HepG2 (cell line): Measurements from ENCODE around the gene VAV2. TPM values are rescaled to one million over a fixed set of nuclear protein-coding genes. Genes with fewer than 3 reads are reported as not detected.

Source experiments
- CAMTA2 ChIP-seq: sonication (generic); formaldehyde crosslinking; IDR thresholded peaks from 2 replicates; pipeline ENCODE4 v1.4.0; 2020; ENCODE audit warnings: mild to moderate bottlenecking, missing genetic modification reagents, borderline replicate concordance
- FOXP1 ChIP-seq, 2 experiments: fragments of 450-650 bp in 1 of 2; IDR thresholded peaks; 2 replicates each; pipeline ENCODE4 v1.6.1; 2017 to 2018; ENCODE audit warnings: antibody characterized with exemption in 1 of 2
- GABPA ChIP-seq, 2 experiments: IDR thresholded peaks; 2 replicates each; pipeline ENCODE4 v1.6.1; 2011 to 2016; ENCODE audit warnings: low read depth in 2 of 2, low read length in 1 of 2, missing biosample characterization in 1 of 2, missing genetic modification characterization in 1 of 2
- HMGXB4 ChIP-seq, 2 experiments: sonication (generic) in 1 of 2; formaldehyde crosslinking in 1 of 2; IDR thresholded peaks; 2 replicates each; pipeline versions ENCODE4 v1.4.0 to v1.6.1; 2018 to 2020; ENCODE audit warnings: missing genetic modification reagents in 2 of 2, borderline replicate concordance in 1 of 2, low read depth in 1 of 2, mild to moderate bottlenecking in 1 of 2, missing biosample characterization in 1 of 2
- JDP2 ChIP-seq: sonication (generic); formaldehyde crosslinking; IDR thresholded peaks from 2 replicates; pipeline ENCODE4 v1.8.1; 2022; ENCODE audit warnings: missing genetic modification reagents, borderline replicate concordance
- JUND ChIP-seq: sonication (generic); formaldehyde crosslinking; IDR thresholded peaks from 2 replicates; pipeline ENCODE4 v1.8.0; 2022; ENCODE audit warnings: mild to moderate bottlenecking, missing genetic modification reagents
- NFYB ChIP-seq: sonication (generic); formaldehyde crosslinking; IDR thresholded peaks from 2 replicates; pipeline ENCODE4 v1.4.0; 2020; ENCODE audit warnings: missing genetic modification reagents
- NKX3-1 ChIP-seq: sonication (generic); formaldehyde crosslinking; IDR thresholded peaks from 2 replicates; pipeline ENCODE4 v1.5.0; 2020; ENCODE audit warnings: missing genetic modification reagents
- SP2 ChIP-seq: sonication (generic); formaldehyde crosslinking; IDR thresholded peaks from 2 replicates; pipeline ENCODE4 v1.5.1; 2020; ENCODE audit warnings: mild to moderate bottlenecking, missing genetic modification reagents
- TFDP1 ChIP-seq: IDR thresholded peaks from 2 replicates; pipeline ENCODE4 v1.6.1; 2016; ENCODE audit warnings: missing compliant biosample characterization, missing genetic modification reagents, borderline replicate concordance
- YEATS4 ChIP-seq: sonication (generic); formaldehyde crosslinking; IDR thresholded peaks from 2 replicates; pipeline ENCODE4 v1.4.0; 2020; ENCODE audit warnings: missing genetic modification reagents, borderline replicate concordance
- ZBTB4 ChIP-seq: sonication (generic); formaldehyde crosslinking; IDR thresholded peaks from 2 replicates; pipeline ENCODE4 v1.4.0; 2020; ENCODE audit warnings: missing genetic modification reagents, mild to moderate bottlenecking, borderline replicate concordance
- ZNF484 ChIP-seq: sonication (generic); formaldehyde crosslinking; IDR thresholded peaks from 2 replicates; pipeline ENCODE4 v1.5.1; 2020; ENCODE audit warnings: mild to moderate bottlenecking, low read depth, missing genetic modification reagents, borderline replicate concordance
- ZNF784 ChIP-seq: sonication (generic); formaldehyde crosslinking; IDR thresholded peaks from 2 replicates; pipeline ENCODE4 v1.5.1; 2020; ENCODE audit warnings: missing genetic modification reagents, mild to moderate bottlenecking, borderline replicate concordance
- ZNF883 ChIP-seq: sonication (generic); formaldehyde crosslinking; IDR thresholded peaks from 2 replicates; pipeline ENCODE4 v1.5.1; 2020; ENCODE audit warnings: mild to moderate bottlenecking, missing genetic modification reagents; ENCODE audit errors: not compliant biosample characterization
- polyA plus RNA-seq, 8 experiments: library from polyadenylated mRNA; depleted of rRNA in 3 of 8; stranded (reverse) in 7 of 8; unstranded in 1 of 8; fragments of >200 nt; fragmentation: Illumina TruSeq in 4 of 8; extraction: Trizol in 4 of 8; gene quantifications; 2 replicates each; pipeline versions ENCODE4 v1.2.1 to v1.2.3, GENCODE V29; 2011 to 2016; ENCODE audit warnings: low read depth in 4 of 8, missing spikeins in 1 of 8, mixed read lengths in 1 of 8; ENCODE audit not compliant: insufficient read depth in 1 of 8
- total RNA-seq, 5 experiments: library from RNA; depleted of rRNA; stranded (reverse); fragments of >200 nt; fragmentation: Illumina TruSeq; extraction: Trizol; gene quantifications; 2 replicates each; pipeline ENCODE4 v1.2.3, GENCODE V29; 2016; ENCODE audit warnings: low read depth in 1 of 5

VAV2 gene
- total and polyA plus RNA-seq, 2 of the 13 experiments (the other 11 are each of a cell fraction or from before 2014, with no cell fraction given): 22.5 to 22.9 TPM

GRCh38 chr9:133990366-133991213, 1.5 kb downstream of the VAV2 start (continued):
- TF ChIP-seq HMGXB4 (CRISPR knock-in tag; IDR thresholded peaks at IDR 0.05; ENCODE audit: borderline replicate concordance in 1 of 2, low read depth in 1 of 2): peak; percentile 68 to 71; a peak in 2 of 4 replicates
- TF ChIP-seq ZNF784 (CRISPR knock-in tag): no peak
- 0 out of 2 replicates have a peak, but pooled peaks have one; percentile 15 for TF ChIP-seq ZBTB4 (CRISPR knock-in tag)
- no peak for TF ChIP-seq NFYB
- TF ChIP-seq CAMTA2: no peak; the same call in 1 of the 2 replicates
- TF ChIP-seq GABPA (IDR thresholded peaks at IDR 0.05; ENCODE audit: low read depth, low read length): no peak
- TF ChIP-seq GABPA (CRISPR knock-in tag; IDR thresholded peaks at IDR 0.05; ENCODE audit: low read depth): peak; percentile 74
- TF ChIP-seq FOXP1 (IDR thresholded peaks at IDR 0.05): no peak
- TF ChIP-seq FOXP1 (CRISPR knock-in tag; IDR thresholded peaks at IDR 0.05): no peak
- TF ChIP-seq JUND (CRISPR knock-in tag): no peak; the same call in 1 of the 2 replicates
- TF ChIP-seq NKX3-1 (CRISPR knock-in tag): no peak
- TF ChIP-seq SP2 (CRISPR knock-in tag): no peak
- no peak; the same call in 1 of the 2 replicates for TF ChIP-seq YEATS4 (CRISPR knock-in tag)
- TF ChIP-seq ZNF883: peak; percentile 12
- TF ChIP-seq ZNF484 (CRISPR knock-in tag): no peak
- TF ChIP-seq TFDP1 (CRISPR knock-in tag): peak; percentile 51; the same call in 1 of the 2 replicates
- no peak for TF ChIP-seq JDP2
